ENCODE data around the gene TXN. TPM values are rescaled to one million over a fixed set of nuclear protein-coding genes. Genes with fewer than 3 reads are reported as not detected.

The TXN gene
- total and polyA plus RNA-seq, 2 of the 4 experiments (the other 2 are of a cell fraction) = 277 to 578 TPM

- no TSS peak for BruUV-seq (replicated peaks)
- no peak overlapping the region for H2BK120ac ChIP-seq (ENCODE audit: low read depth, low read length)
- WGBS, 2 experiments (ENCODE audit: extremely low coverage in 2 of 2, insufficient read length in 1 of 2) = no CpG with 5 or more reads among the region's 5 CpGs
- peaks cover 4% of the 10 kb centered on the region; the same call in 1 of the 2 replicates for H3K9me1 ChIP-seq (ENCODE audit: insufficient read depth, low read length)
- no peaks in the 10 kb centered on the region for H3K36me3 ChIP-seq (ENCODE audit: control insufficient read depth, insufficient read depth, low read length)
- H4K20me1 ChIP-seq (ENCODE audit: insufficient read depth, low read length) = no peaks in the 10 kb centered on the region
- no peak overlapping the region for H3K9ac ChIP-seq (ENCODE audit: low read depth, low read length)
- no peak overlapping the region for H2BK20ac ChIP-seq (ENCODE audit: low read depth, low read length)
- peak; percentile 30 for DNase-seq
- no peak overlapping the region for H3K4me3 ChIP-seq (ENCODE audit: insufficient read depth, low read depth, low read length)
- no peak overlapping the region for H2AK5ac ChIP-seq (ENCODE audit: low read depth, low read length)
- peak; percentile 4; the same call in 1 of the 2 replicates for ATAC-seq (ENCODE audit: low read depth)
- dilution Hi-C loops (cut with HindIII; ENCODE audit: low sequenced_read_pairs, unreplicated experiment) = no loop called here
- in situ Hi-C loops (cut with MboI; ENCODE audit: low sequenced_read_pairs) = no loop called here
- no peak overlapping the region for H3K18ac ChIP-seq (ENCODE audit: low read depth, low read length)
- no peaks in the 10 kb centered on the region for H3K27me3 ChIP-seq (ENCODE audit: control insufficient read depth, insufficient read depth, low read length)
- TF ChIP-seq NFE2L2 (IDR thresholded peaks at IDR 0.05; ENCODE audit: low read depth, low read length) (no peak), CEBPB (IDR thresholded peaks at IDR 0.05; ENCODE audit: low read depth, low read length) (peak; percentile 80)
- H2AK9ac ChIP-seq (replicated peaks; ENCODE audit: low read depth, low read length, poor library complexity) = no peak overlapping the region
- intact Hi-C loops (cut with micrococcal nuclease) = loop anchor here (1.0 kb wide), 1 partner anchor 8 kb away; no protein-coding TSS in a partner anchor
- no peaks in the 10 kb centered on the region for H3K9me3 ChIP-seq (ENCODE audit: control insufficient read depth, insufficient read depth, low read length)
- H4K91ac ChIP-seq (ENCODE audit: insufficient read depth, low read depth, low read length) = no peak overlapping the region
- no peak overlapping the region for H2BK15ac ChIP-seq (ENCODE audit: low read depth, low read length)
- H3K56ac ChIP-seq (ENCODE audit: extremely low read depth, insufficient read depth, low read length) = no peak overlapping the region
- H2BK5ac ChIP-seq (ENCODE audit: low read depth, low read length, poor library complexity, severe bottlenecking) = no peak overlapping the region
- ChIA-PET CTCF (no interaction called here), POLR2A (ENCODE audit: unreplicated experiment) (no interaction called here)
- H3K14ac ChIP-seq (replicated peaks; ENCODE audit: low read depth, low read length) = no peak overlapping the region
- no peak overlapping the region for H4K5ac ChIP-seq (ENCODE audit: low read depth, low read length)
- H3K27ac ChIP-seq (ENCODE audit: insufficient read depth, low read length) = no peak overlapping the region
- no peak overlapping the region for H3K4ac ChIP-seq (ENCODE audit: low read depth, low read length)
- peaks cover 12% of the 10 kb centered on the region for H3K4me1 ChIP-seq (ENCODE audit: control insufficient read depth, insufficient read depth, low read length)
- H3K4me2 ChIP-seq (ENCODE audit: low read depth, low read length) = no peak overlapping the region
- H4K8ac ChIP-seq (ENCODE audit: low read depth in 2 of 2, low read length in 2 of 2) = no peak overlapping the region
- peaks cover 7 to 15% of the 10 kb centered on the region in 2 experiments; a peak in 2 of 4 replicates for H3K79me1 ChIP-seq (ENCODE audit: low read depth in 1 of 2, low read length in 2 of 2)
- no peak overlapping the region for H2AFZ ChIP-seq (replicated peaks; ENCODE audit: low read length, poor library complexity)
- H3K23ac ChIP-seq (ENCODE audit: low read depth, low read length) = no peak overlapping the region
Observed at GRCh38 chr9:110261632-110262031, 5.3 kb upstream of the TXN start.

All from IMR-90 (cell line).